NB4 (cell line): ENCODE results near the gene ATF5.

Source experiments
- MYC ChIP-seq: IDR thresholded peaks from 2 replicates; pipeline ENCODE4 v1.6.1; 2011; ENCODE audit warnings: low read depth, low read length
- POLR2A ChIP-seq: IDR thresholded peaks from 2 replicates; pipeline ENCODE4 v1.6.1; 2011; ENCODE audit warnings: mild to moderate bottlenecking; ENCODE audit not compliant: insufficient read length; ENCODE audit errors: extremely low read depth
- TF ChIP-seq, protein P1 (sequence below): IDR thresholded peaks from one replicate; pipeline ENCODE4 v1.5.1; 2012; ENCODE audit warnings: low read depth, low read length
- TF ChIP-seq, protein P2 (sequence below): IDR thresholded peaks from 2 replicates; pipeline ENCODE4 v1.6.1; 2011; ENCODE audit warnings: low read depth, low read length

DNA sequence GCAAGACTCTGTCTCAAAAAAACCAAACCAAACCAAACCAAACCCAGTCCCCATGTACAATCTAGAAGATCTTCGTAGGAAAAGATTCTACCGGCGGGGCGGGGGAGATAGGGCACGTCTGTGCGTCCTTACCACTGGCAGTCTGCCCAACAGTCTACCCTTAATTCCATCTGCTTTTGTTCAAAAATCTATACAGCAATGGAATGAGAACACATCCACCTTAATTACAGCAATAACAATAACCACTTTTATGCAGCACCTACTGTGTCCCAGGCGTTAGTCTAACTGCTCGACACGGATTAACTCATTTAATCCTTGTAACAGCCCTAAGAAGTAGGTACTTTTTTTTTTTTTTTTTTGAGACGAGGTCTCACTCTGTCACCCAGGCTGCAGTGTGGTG lies 2.5 kb upstream of the ATF5 start:
- TF ChIP-seq MYC (no peak), POLR2A (no peak)
- TF ChIP-seq, protein P1, sequence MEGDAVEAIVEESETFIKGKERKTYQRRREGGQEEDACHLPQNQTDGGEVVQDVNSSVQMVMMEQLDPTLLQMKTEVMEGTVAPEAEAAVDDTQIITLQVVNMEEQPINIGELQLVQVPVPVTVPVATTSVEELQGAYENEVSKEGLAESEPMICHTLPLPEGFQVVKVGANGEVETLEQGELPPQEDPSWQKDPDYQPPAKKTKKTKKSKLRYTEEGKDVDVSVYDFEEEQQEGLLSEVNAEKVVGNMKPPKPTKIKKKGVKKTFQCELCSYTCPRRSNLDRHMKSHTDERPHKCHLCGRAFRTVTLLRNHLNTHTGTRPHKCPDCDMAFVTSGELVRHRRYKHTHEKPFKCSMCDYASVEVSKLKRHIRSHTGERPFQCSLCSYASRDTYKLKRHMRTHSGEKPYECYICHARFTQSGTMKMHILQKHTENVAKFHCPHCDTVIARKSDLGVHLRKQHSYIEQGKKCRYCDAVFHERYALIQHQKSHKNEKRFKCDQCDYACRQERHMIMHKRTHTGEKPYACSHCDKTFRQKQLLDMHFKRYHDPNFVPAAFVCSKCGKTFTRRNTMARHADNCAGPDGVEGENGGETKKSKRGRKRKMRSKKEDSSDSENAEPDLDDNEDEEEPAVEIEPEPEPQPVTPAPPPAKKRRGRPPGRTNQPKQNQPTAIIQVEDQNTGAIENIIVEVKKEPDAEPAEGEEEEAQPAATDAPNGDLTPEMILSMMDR: no peak
- TF ChIP-seq, protein P2, sequence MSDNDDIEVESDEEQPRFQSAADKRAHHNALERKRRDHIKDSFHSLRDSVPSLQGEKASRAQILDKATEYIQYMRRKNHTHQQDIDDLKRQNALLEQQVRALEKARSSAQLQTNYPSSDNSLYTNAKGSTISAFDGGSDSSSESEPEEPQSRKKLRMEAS: no peak
